Tibial nerve (tissue), 4 donors: ENCODE data around the gene NUDT16L1. TPM values are rescaled to one million over a fixed set of nuclear protein-coding genes. Genes with fewer than 3 reads are reported as not detected.

Experiments used
- DNase-seq, 2 donors: peaks; one replicate each; pipeline ENCODE4 v3.0.0-alpha.2; 2019; ENCODE audit warnings: low spot score in 2 of 2
- H3K27ac ChIP-seq, 4 donors: fragments of 200-600 bp; sonication (generic) in 3 of 4; one replicate each; pipeline ENCODE4 v1.5.1; 2017 to 2019; ENCODE audit warnings: mild to moderate bottlenecking in 1 of 4
- H3K27me3 ChIP-seq, 2 donors: fragments of 200-600 bp; sonication (generic) in 1 of 2; one replicate each; pipeline versions ENCODE4 v1.5.1 to v1.6.0; 2017 to 2019
- H3K36me3 ChIP-seq, 3 donors: fragments of 200-600 bp; sonication (generic); one replicate each; pipeline ENCODE4 v1.5.1; 2018 to 2019
- H3K4me1 ChIP-seq, 4 donors: fragments of 200-600 bp; sonication (generic) in 3 of 4; one replicate each; pipeline ENCODE4 v1.5.1; 2017 to 2019
- H3K4me3 ChIP-seq, 4 donors: fragments of 200-600 bp; sonication (generic) in 3 of 4; one replicate each; pipeline ENCODE4 v1.5.1; 2017 to 2019; ENCODE audit warnings: mild to moderate bottlenecking in 1 of 4, moderate library complexity in 1 of 4
- H3K9me3 ChIP-seq, 4 donors: fragments of 200-600 bp; sonication (generic) in 3 of 4; one replicate each; pipeline ENCODE4 v1.5.1; 2017 to 2019
- CTCF ChIP-seq, 5 experiments: fragments of 200-600 bp in 3 of 5; fragments of 450-650 bp in 2 of 5; sonication (generic) in 3 of 5; IDR thresholded peaks; one replicate each; pipeline ENCODE4 v1.5.1; 2016 to 2019; ENCODE audit warnings: antibody characterized with exemption in 5 of 5, mild to moderate bottlenecking in 3 of 5, moderate library complexity in 2 of 5
- EP300 ChIP-seq, 2 donors: sonication (generic); formaldehyde crosslinking; IDR thresholded peaks; one replicate each; pipeline ENCODE4 v1.6.1; 2017; ENCODE audit warnings: antibody characterized with exemption in 2 of 2, mild to moderate bottlenecking in 1 of 2
- POLR2A ChIP-seq, 2 donors: fragments of 450-650 bp; IDR thresholded peaks; one replicate each; pipeline ENCODE4 v1.6.1; 2017; ENCODE audit warnings: antibody characterized with exemption in 2 of 2, mild to moderate bottlenecking in 2 of 2, moderate library complexity in 2 of 2
- WGBS, 2 donors: methylation state at CpG; one replicate each; pipeline ENCODE4 v1.1.5; 2018; 5-methylcytosine and 5-hydroxymethylcytosine counted together
- total RNA-seq, 4 donors: library from RNA; depleted of rRNA; stranded (reverse); fragments of >200 nt; gene quantifications; one replicate each; pipeline ENCODE4 v1.1.0, GENCODE V29; 2016

The NUDT16L1 gene
- total RNA-seq, 4 donors from 2014 or later: 30.3 to 63.7 (median 48.5) TPM

- 70 to 77% methylated on average over 11 of the region's 11 CpGs for WGBS, 2 donors
- peaks cover 0 to 33% (median 4%) of the 10 kb centered on the region in 4 donors for H3K4me1 ChIP-seq
- no peak for DNase-seq
- TF ChIP-seq POLR2A (IDR thresholded peaks at IDR 0.05): no peak
- no peak for TF ChIP-seq EP300 (IDR thresholded peaks at IDR 0.05)
- TF ChIP-seq CTCF (IDR thresholded peaks at IDR 0.05): no peak
- peak overlapping the region in 2 of 4 donors; percentile 21 to 22 for H3K27ac ChIP-seq
- no peaks in the 10 kb centered on the region for H3K9me3 ChIP-seq
- H3K4me3 ChIP-seq: no peak overlapping the region
- peaks cover 0 to 93% (median 0%) of the 10 kb centered on the region in 3 donors for H3K36me3 ChIP-seq
- H3K27me3 ChIP-seq: no peaks in the 10 kb centered on the region
Measured at GRCh38 chr16:4676831-4677230, 16.5 kb upstream of the NUDT16L1 start.

- no peaks in the 10 kb centered on the region for H3K9me3 ChIP-seq
- H3K27ac ChIP-seq: peak overlapping the region in 1 of 4 donors; percentile 22
- 85 to 88% methylated on average over 14 to 17 of the region's 17 CpGs for WGBS, 2 donors
- peaks cover 0 to 93% (median 0%) of the 10 kb centered on the region in 3 donors for H3K36me3 ChIP-seq
- no peak for TF ChIP-seq CTCF (IDR thresholded peaks at IDR 0.05)
- H3K4me1 ChIP-seq: peaks cover 0 to 33% (median 4%) of the 10 kb centered on the region in 4 donors
- no peak for DNase-seq
- no peak overlapping the region for H3K4me3 ChIP-seq
- H3K27me3 ChIP-seq: no peaks in the 10 kb centered on the region
Measured at GRCh38 chr16:4677390-4677789, 16.0 kb upstream of the NUDT16L1 start.

DNA sequence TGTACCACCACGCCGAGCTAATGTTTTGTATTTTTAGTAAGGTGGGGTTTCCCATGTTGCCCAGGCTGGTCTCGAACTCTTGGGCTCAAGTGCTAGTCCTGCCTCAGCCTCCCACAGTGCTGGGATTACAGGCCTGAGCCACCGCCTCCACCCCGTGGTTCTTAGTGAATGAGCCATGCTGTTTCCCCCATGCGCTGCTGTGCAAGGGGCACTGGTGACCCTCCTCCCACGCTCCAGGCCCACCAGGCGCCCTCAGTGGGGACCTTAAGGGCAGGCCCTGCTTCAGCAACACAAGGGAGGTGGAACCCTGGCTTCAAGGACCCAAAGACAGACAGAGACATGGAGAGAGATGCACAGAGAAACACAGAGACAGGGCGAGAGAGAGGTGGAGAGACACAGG is 15.4 kb upstream of the NUDT16L1 start:
- Histone ChIP-seq H3K27me3 (no peaks in the 10 kb centered on the region), H3K36me3 (peaks cover 0 to 93% (median 0%) of the 10 kb centered on the region in 3 donors), H3K27ac (no peak overlapping the region), H3K9me3 (no peaks in the 10 kb centered on the region), H3K4me1 (peaks cover 0 to 33% (median 4%) of the 10 kb centered on the region in 4 donors), H3K4me3 (no peak overlapping the region)
- no peak for DNase-seq
- 77 to 79% methylated on average over 9 of the region's 9 CpGs for WGBS, 2 donors
- TF ChIP-seq POLR2A (IDR thresholded peaks at IDR 0.05) (no peak), EP300 (IDR thresholded peaks at IDR 0.05) (no peak)

DNA sequence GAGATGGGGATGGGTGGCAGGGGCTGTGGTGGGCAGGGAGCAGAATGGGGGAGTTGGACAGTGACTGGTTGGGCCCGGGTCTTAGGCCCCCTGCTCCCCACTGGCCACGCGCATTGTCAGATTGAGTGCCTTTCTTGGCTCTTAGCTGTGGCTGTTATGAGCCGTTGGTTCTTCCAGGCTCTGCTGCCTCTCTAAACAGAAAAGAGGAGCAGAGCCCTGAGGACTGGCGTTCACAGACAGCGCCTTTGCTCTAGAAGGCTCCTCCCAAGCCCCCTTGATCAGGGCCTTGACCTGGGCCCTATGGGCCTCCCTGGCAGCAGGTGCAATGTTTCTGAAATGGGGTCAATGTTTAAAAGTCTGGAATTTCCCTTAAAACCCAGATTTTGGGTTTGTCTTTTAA is 14.8 kb upstream of the NUDT16L1 start:
- DNase-seq: no peak
- Histone ChIP-seq H3K27me3 (no peaks in the 10 kb centered on the region), H3K36me3 (peaks cover 0 to 93% (median 0%) of the 10 kb centered on the region in 3 donors), H3K4me3 (no peak overlapping the region), H3K4me1 (peaks cover 0 to 33% (median 4%) of the 10 kb centered on the region in 4 donors), H3K9me3 (no peaks in the 10 kb centered on the region), H3K27ac (peak overlapping the region in 2 of 4 donors; percentile 73 to 81)
- TF ChIP-seq POLR2A (IDR thresholded peaks at IDR 0.05) (no peak), EP300 (IDR thresholded peaks at IDR 0.05) (no peak), CTCF (IDR thresholded peaks at IDR 0.05) (no peak)
- 81 to 89% methylated on average over 6 of the region's 6 CpGs for WGBS, 2 donors

DNA sequence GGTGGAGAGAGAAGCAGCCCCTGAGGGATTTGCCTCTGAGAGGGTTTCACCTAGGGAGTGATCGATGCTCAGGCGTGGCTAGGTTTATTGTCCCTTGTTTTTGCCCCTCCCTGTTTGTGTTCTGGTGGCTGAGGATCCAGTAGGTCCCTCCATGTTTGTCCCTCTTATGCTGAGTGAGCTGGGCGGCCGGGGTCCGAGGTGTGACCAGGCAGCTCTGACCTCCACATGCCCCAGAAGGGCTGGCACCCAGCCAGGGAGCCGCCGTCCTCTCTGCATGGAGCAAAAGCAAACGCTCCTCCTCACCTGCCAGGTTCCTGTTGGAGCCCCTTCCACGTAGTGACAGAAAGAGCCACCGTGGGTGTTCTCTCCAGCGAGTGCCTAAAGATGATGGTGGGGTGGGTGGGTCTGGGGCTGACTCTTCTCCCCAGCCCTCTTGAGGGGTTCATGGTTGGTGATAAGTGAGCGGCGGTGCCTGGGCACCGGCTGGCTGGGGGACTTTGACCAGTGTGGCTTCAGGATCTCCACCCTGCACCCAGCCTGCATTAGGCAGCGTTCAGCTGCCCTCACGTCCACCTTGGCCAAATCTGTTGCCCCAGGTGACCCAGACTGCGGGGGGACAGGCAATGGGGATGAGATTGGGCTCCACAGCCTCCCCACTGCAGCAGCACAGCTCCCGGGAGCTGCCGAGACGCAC is 14.1 kb upstream of the NUDT16L1 start:
- no peak for DNase-seq
- peaks cover 0 to 93% (median 1%) of the 10 kb centered on the region in 3 donors for H3K36me3 ChIP-seq
- peak overlapping the region in 3 of 4 donors; percentile 73 to 81 (median 81) for H3K27ac ChIP-seq
- H3K4me3 ChIP-seq: peak overlapping the region in 2 of 4 donors; percentile 15 to 45
- H3K9me3 ChIP-seq: no peaks in the 10 kb centered on the region
- no peaks in the 10 kb centered on the region for H3K27me3 ChIP-seq
- H3K4me1 ChIP-seq: peaks cover 0 to 33% (median 4%) of the 10 kb centered on the region in 4 donors
- TF ChIP-seq EP300 (IDR thresholded peaks at IDR 0.05) (no peak), CTCF (IDR thresholded peaks at IDR 0.05) (no peak), POLR2A (IDR thresholded peaks at IDR 0.05) (no peak)
- WGBS, 2 donors: 67 to 75% methylated on average over 17 to 20 of the region's 20 CpGs
